SU-DHL-6 (cell line): ENCODE data around the gene PARD6G.

Experiments used
- H2AFZ ChIP-seq: fragments of 200-600 bp; sonication (generic); 2 replicates; pipeline ENCODE4 v1.6.1; 2014; ENCODE audit warnings: low read depth, mild to moderate bottlenecking, moderate library complexity, mixed read lengths, antibody characterized with exemption, low read length; ENCODE audit not compliant: severe bottlenecking
- H3F3A ChIP-seq: fragments of 200-600 bp; shearing (Covaris generic); 2 replicates; pipeline ENCODE4 v1.6.0; 2016; ENCODE audit warnings: antibody characterized with exemption, mild to moderate bottlenecking; ENCODE audit not compliant: insufficient read depth
- H3K27ac ChIP-seq: fragments of 200-600 bp; sonication (generic); 2 replicates; pipeline ENCODE4 v1.5.1; 2016; ENCODE audit warnings: low read depth, mild to moderate bottlenecking, low read length, moderate library complexity, mixed read lengths
- H3K27me3 ChIP-seq: fragments of 200-600 bp; sonication (generic), shearing (Covaris generic); 2 replicates; pipeline ENCODE4 v1.6.0; 2014; ENCODE audit warnings: mild to moderate bottlenecking, low read length
- H3K36me3 ChIP-seq: fragments of 200-600 bp; sonication (generic); 2 replicates; pipeline ENCODE4 v1.6.1; 2014; ENCODE audit warnings: mild to moderate bottlenecking, low read length, mixed read lengths
- H3K4me2 ChIP-seq: fragments of 300-600, 200-600 bp; shearing (Covaris generic), sonication (generic); 2 replicates; pipeline ENCODE4 v1.6.0; 2014; ENCODE audit warnings: low read length, low read depth, mild to moderate bottlenecking; ENCODE audit not compliant: poor library complexity, severe bottlenecking
- H3K4me3 ChIP-seq: fragments of 200-600 bp; sonication (generic); 2 replicates; pipeline ENCODE4 v1.5.1; 2014; ENCODE audit warnings: antibody characterized with exemption, low read length, mild to moderate bottlenecking, mixed read lengths; ENCODE audit not compliant: insufficient read depth, poor library complexity, severe bottlenecking
- H3K79me2 ChIP-seq: fragments of 200-600 bp; sonication (generic); 2 replicates; pipeline ENCODE4 v1.6.1; 2014; ENCODE audit warnings: mild to moderate bottlenecking, low read length, moderate library complexity; ENCODE audit not compliant: insufficient read depth
- H3K9ac ChIP-seq: fragments of 200-600 bp; sonication (generic); 2 replicates; pipeline ENCODE4 v1.7.0; 2014; ENCODE audit warnings: mild to moderate bottlenecking, low read length
- H3K9me2 ChIP-seq: fragments of 200-600 bp; sonication (generic); replicated peaks from 2 replicates; pipeline ENCODE4 v1.6.1; 2014; ENCODE audit warnings: low read length; ENCODE audit not compliant: insufficient read depth
- H3K9me3 ChIP-seq: fragments of 200-600 bp; sonication (generic); 2 replicates; pipeline ENCODE4 v1.6.1; 2014; ENCODE audit warnings: low read length, mixed read lengths; ENCODE audit not compliant: insufficient read depth
- H4K20me1 ChIP-seq: fragments of 200-600 bp; sonication (generic); 2 replicates; pipeline ENCODE4 v1.6.1; 2014; ENCODE audit warnings: low read depth, mild to moderate bottlenecking, antibody characterized with exemption, low read length, moderate library complexity, mixed read lengths
- EZH2phosphoT487 ChIP-seq: fragments of 200-600 bp; sonication (generic), shearing (Covaris generic); conservative IDR thresholded peaks from 2 replicates; pipeline ENCODE4 v1.6.1; 2018; ENCODE audit warnings: mild to moderate bottlenecking, antibody characterized with exemption, low read length, moderate library complexity, mixed read lengths
- TF ChIP-seq, protein P1 (sequence below): fragments of 200-600 bp; sonication (generic); IDR thresholded peaks from one replicate; pipeline ENCODE4 v1.5.1; 2017; ENCODE audit warnings: antibody characterized with exemption, mild to moderate bottlenecking, low read length, moderate library complexity; ENCODE audit not compliant: insufficient read depth, poor library complexity, severe bottlenecking

The PARD6G gene

DNA sequence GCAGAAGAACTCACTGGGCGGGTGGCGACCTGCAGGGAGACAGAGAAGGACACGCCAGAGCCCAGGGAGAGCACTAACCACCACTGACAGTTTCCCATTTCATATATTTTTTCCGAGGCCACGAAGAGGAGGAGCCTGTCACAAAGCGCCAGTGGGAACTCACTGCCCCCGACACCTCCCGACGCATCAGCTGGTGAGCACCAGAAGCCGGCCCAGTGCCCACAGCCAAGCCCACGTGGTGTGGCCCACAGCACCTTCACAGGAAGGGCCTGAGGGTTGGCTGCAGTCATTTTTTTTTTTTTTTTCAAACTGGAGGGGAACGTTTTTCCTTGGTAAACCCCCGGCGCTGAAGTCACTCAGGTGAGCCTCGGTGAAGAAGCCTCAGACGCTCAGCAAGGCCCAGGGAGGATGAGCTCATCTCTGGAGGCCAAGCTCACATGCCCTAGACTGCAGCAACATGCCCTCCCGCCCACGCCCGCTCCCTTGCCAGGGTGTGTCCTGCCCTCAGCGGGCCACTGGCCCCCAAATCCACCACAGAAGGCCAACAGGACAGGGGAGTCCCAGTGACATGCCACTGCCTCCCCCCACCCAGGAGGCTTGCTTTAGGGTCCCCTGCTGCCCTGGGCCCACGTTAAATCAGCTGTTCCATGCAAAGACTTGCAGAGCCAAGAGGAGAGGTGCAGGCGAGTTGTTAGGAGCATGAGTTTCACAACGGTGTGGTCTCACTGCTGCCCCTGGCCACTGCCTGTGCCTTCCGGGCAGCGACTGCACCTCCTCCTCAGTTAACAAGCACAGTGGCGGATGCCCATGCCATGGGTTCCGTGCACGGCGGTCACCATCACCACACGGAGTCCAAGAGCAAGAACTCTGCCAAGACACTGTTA lies 68.1 kb downstream of the PARD6G start:
- Histone ChIP-seq H3F3A (no peaks in the 10 kb centered on the region), H3K79me2 (no peaks in the 10 kb centered on the region), H3K36me3 (no peaks in the 10 kb centered on the region), H2AFZ (no peak overlapping the region), H3K27ac (no peak overlapping the region), H3K9me2 (no peaks in the 10 kb centered on the region), H3K4me3 (no peak overlapping the region), H3K9ac (no peak overlapping the region), H4K20me1 (no peaks in the 10 kb centered on the region), H3K4me2 (no peak overlapping the region), H3K9me3 (no peaks in the 10 kb centered on the region), H3K27me3 (no peaks in the 10 kb centered on the region)
- TF ChIP-seq, protein P1, sequence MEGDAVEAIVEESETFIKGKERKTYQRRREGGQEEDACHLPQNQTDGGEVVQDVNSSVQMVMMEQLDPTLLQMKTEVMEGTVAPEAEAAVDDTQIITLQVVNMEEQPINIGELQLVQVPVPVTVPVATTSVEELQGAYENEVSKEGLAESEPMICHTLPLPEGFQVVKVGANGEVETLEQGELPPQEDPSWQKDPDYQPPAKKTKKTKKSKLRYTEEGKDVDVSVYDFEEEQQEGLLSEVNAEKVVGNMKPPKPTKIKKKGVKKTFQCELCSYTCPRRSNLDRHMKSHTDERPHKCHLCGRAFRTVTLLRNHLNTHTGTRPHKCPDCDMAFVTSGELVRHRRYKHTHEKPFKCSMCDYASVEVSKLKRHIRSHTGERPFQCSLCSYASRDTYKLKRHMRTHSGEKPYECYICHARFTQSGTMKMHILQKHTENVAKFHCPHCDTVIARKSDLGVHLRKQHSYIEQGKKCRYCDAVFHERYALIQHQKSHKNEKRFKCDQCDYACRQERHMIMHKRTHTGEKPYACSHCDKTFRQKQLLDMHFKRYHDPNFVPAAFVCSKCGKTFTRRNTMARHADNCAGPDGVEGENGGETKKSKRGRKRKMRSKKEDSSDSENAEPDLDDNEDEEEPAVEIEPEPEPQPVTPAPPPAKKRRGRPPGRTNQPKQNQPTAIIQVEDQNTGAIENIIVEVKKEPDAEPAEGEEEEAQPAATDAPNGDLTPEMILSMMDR, result no peak
- no peak for TF ChIP-seq EZH2phosphoT487

- TF ChIP-seq, protein P1, result no peak
- no peak for TF ChIP-seq EZH2phosphoT487
- Histone ChIP-seq H3F3A (no peaks in the 10 kb centered on the region), H3K36me3 (no peaks in the 10 kb centered on the region), H3K9ac (no peak overlapping the region), H2AFZ (no peak overlapping the region), H3K27ac (no peak overlapping the region), H3K9me3 (no peaks in the 10 kb centered on the region), H3K27me3 (no peaks in the 10 kb centered on the region), H3K4me3 (no peak overlapping the region), H3K9me2 (no peaks in the 10 kb centered on the region), H3K79me2 (no peaks in the 10 kb centered on the region), H4K20me1 (no peaks in the 10 kb centered on the region), H3K4me2 (no peak overlapping the region)
Observed at GRCh38 chr18:80177128-80177527, 70.2 kb downstream of the PARD6G start.

DNA sequence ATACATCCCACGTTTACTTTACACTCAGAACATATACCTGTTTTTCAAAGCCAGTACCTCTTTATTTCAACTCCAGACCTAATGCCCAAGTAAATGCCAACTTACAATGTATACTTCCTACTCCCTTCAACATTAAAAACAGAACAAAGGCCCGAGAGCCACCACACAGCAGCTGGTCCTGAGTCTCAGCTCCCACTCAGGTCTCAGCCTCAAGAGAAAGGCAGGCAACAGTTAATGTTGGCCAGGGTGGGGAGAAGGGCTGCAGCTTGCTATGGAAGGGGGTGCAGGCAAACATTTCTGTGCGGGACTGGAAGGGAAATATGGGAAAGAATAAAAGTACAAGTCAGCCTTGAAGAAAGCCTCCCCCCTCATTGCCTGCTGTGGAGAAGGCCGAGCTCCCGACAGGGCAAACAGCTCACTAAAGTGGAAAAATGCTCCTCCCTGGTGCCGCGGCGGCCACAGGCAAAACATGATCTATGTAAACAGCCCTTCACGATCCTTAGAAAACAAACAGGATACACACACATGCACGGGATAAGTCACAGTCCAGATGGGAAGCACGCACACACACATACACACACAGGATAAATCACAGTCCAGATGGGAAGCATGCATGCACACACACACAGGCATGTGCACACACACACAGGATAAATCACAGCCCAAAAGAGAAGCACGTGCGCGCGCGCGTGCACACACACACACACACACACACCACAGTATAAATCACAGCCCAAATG lies 70.8 kb downstream of the PARD6G start:
- H3K9ac ChIP-seq, result no peak overlapping the region
- no peaks in the 10 kb centered on the region for H4K20me1 ChIP-seq
- no peak overlapping the region for H2AFZ ChIP-seq
- H3F3A ChIP-seq, result no peaks in the 10 kb centered on the region
- no peaks in the 10 kb centered on the region for H3K36me3 ChIP-seq
- no peak overlapping the region for H3K4me2 ChIP-seq
- H3K9me3 ChIP-seq, result no peaks in the 10 kb centered on the region
- H3K79me2 ChIP-seq, result no peaks in the 10 kb centered on the region
- no peaks in the 10 kb centered on the region for H3K9me2 ChIP-seq
- no peak for TF ChIP-seq EZH2phosphoT487
- TF ChIP-seq, protein P1, result no peak
- no peaks in the 10 kb centered on the region for H3K27me3 ChIP-seq
- no peak overlapping the region for H3K4me3 ChIP-seq
- H3K27ac ChIP-seq, result no peak overlapping the region
